SHP77 treated with DMSO at 0.1 percent for 48 hours (cell line): ENCODE data around the gene RGS6.

Experiments used
- DNase-seq: peaks from one replicate; lab custom pipeline; 2025; lab: John Stamatoyannopoulos, UW

RGS6 gene

DNA sequence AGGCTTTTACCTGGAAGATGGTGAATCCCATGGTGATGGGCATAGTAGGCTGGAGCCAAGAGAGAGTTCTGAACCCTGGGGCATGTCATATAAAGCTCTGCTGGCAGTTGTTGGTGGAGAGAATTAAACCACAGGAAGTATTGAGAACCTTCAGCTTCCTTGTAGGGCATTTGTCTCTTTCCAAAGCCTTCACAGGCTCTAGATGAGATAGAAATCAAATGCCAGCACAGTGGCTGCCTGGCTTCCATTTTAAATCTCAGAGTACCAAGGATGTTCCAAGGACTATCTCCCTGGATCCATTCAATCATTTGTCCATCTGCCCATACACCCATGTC lies 592.0 kb downstream of the RGS6 start:
- DNase-seq: no peak

DNA sequence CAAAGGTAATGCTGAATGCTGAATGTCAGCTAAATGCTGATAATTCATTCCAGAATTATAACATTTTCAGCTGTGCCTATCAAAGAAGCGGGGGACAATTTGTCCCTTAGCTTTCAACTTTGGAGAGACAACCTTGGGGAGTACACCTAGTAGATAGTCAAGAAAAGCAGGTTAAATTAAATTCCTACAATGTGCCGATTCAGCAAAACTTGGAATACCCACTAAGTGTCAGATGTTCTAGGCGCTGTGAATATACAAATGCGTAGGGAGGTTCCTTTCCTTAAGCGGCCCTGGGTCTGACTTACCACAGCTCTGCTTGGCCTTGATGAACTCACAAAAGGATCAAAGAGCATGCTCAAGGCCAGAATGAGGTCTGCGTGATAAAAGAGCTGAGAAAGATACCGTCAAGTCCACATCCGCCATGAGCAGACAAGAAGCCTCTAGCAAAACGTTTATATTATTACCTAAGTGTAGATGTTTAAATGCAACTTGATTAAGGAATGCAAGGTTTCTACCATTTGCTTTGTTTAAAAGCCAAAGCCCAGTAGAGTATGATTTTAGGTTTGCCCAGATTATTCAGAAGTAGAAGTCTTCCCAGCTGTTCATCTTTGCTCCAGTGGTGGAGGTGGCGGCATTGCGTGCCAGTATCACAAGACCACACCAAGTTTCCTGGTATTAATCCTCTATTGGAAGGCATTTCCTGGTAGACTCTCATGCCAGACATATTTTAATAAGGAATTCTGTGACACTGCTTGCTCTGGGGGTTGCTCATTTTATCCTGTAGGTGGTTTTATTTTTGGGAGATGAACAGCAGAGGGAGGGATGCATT lies 593.1 kb downstream of the RGS6 start:
- no peak for DNase-seq

DNA sequence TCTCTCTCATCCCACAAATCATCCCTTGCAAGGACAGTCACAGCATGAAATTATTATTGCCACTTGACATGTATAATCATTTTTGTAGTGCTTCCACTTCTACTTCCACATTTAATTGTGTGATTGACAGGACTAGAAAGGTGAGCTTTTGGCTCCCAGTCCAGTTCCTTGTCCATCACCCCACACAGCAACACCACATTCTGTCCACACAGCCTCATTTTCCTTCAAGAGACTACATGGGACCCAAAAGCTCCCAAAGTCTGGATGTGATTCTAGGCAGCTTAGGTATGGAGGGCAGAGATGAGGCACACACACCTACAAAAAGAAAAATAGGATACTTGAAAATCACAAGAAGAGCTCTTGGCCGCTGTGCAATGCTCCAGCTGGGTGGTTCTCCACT lies 595.4 kb downstream of the RGS6 start:
- DNase-seq: no peak

DNA sequence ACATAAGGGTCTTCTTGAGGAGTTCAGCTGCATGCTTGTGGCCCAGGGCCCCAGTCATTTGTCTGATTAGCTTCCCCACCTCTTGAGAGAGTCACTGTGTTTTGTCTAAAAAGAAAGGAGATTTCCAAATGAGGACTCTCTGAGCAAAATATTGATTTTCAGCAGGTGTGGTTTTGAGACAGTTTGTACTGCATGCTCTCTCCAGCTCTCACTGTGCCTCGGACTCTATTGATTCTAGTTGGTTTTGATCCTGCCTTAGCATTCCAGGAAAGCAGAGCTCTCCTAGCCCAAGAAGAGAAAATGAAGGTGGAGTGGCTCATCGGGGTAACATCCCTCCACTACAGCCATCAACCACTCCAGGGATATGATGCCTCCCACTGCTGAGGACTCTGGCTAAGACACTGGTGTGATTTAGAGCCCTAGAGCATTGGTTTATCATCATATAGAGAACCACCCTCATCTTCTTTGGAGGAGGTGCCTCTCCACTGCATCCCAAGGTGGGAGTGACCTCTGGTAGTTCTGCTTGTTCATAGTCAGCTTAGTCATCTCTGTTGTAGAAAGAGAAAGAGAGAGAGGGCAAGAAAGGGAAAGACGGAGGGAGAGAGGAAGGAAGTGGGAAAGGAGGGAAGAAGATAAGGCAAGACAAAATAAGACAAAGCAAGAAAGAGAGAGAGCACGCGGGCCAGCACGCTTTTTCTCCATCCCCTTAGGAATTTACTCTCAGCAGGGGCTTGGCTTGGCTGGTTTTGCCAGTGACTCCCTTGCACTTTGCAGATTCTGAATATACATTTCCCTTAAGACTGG lies 596.0 kb downstream of the RGS6 start:
- no peak for DNase-seq

DNA sequence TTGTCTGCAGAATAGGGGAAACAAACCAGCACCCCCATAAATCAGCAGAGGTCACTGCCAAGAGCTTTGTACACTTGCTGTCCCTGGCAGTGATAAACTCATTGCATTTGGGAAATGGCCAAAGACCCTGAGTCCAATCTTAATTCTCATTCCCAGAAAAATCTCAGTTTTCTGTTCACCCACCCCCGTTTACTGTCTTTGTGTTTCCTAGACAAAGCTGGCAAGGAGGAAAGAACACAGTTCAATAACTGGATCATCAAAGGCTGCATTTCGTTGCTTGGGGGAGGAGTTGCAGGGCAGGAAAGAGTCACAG lies 596.6 kb downstream of the RGS6 start:
- DNase-seq: no peak

DNA sequence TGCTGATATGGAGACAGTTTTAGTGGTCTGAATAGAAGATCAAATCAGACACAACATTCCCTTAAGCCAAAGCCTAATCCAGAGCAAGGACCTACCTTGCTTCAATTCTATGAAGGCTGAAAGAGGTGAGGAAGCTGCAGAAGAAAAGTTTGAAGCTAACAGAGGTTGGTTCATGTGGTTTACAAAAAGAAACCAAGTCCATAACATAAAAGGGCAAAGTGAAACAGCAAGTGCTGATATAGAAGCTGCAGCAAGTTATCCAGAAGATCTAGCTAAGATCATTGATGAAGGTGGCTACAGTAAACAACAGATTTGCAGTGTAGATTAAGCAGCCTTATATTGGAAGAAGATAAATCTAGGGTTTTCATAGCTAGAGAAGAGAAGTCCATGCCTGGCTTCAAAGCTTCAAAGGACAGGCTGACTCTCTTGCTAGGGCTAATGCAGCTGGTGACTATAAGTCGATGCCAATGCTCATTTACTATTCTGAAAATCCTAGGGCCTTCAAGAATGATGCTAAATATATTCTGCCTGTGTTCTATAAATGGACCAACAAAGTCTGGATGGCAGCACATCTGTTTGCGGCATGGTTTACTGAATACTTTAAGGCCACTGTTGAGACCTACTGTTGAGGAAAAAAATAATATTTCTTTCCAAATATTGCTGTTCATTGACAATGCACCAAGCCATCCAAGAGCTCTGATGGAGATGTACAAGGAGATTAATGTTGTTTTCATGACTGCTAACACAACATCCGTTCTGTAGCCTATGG lies 600.6 kb downstream of the RGS6 start:
- DNase-seq: no peak

DNA sequence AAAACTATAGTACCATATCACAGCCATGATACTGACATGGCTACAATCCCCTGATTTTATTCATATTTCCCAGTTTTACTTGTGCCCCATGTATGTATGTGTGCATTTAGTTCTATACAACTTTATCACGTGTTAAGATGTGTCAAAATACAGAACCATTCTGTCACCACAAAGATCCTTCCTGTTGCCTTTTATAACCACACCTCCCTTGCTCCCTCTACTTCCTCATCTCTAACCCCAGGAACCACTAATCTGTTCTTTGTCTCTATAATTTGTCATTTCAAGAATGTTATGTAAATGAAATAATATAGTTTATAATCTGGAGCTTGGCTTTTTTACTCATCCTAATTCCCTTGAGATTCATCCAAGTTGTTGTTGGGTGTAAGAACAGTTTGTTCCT lies 603.3 kb downstream of the RGS6 start:
- no peak for DNase-seq

DNA sequence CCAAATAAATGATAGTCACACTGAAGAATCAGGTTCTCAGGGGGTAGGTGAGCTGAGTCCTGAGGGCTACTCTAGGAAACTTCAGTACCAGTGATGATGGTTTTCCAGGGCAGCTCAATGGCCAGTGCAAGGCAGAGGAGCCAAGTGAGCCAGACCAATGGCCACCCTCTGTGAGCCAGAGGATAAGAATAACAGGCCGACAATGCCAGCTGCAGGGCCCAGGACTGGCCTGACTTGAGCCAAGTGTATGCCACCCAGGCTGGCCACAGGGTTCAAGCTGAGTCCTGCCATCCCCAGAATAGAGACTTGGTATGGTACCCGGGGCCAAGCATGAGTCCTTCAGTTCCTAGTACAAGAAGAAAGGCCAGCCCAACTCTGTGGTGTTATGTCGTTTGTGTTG lies 606.2 kb downstream of the RGS6 start:
- DNase-seq: no peak

DNA sequence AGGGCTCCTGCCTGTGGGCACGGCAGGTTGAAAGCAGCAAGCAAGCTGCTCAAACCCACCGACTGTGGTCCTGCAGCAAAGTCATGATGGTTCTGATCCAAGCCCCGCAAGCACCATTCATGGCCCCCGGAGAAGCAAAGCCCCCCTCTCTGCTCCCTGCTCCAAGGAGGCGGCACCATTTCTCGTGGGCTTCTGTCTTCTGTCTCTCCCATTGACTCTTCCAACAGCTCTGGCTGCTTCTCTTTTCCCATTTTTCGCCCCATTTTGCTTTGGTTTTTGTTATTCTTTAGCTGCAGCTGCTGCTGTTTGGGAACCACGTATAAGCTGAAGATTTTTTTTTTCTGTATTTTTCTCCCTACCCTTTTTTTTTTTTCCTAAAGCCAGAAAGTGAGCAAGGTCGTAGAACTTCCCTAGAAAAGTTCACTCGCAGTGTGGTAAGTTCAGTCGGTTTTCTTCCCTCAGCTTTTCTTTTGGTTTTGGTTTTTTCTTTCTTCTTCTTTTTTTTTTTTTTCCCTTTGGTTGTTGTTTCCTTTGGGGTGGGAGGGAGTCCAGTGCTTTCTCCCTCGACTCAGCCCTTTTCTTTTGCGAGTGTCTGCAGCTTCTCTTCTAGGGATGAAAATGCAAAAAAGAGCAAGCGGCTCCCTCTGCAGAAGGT lies 607.6 kb downstream of the RGS6 start:
- no peak for DNase-seq

DNA sequence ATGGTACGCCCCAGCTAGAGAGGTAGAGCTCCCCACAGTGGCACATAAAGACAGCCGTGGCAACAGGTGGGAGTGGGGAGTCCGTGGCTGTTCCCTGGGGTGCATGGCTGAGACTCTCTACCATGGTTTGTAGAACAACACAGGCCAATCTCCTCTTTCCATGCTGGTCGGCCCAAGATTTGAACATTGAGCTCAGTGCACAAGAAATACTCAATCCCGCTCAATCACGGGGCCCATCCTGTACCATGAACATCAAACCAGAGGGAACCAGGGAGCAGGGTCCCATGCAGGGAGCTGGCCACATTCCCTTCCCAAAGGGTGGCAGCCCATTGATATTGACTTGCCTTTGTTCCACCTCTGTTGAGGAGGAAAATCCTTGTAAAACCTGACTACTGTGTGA lies 608.6 kb downstream of the RGS6 start:
- DNase-seq: no peak

DNA sequence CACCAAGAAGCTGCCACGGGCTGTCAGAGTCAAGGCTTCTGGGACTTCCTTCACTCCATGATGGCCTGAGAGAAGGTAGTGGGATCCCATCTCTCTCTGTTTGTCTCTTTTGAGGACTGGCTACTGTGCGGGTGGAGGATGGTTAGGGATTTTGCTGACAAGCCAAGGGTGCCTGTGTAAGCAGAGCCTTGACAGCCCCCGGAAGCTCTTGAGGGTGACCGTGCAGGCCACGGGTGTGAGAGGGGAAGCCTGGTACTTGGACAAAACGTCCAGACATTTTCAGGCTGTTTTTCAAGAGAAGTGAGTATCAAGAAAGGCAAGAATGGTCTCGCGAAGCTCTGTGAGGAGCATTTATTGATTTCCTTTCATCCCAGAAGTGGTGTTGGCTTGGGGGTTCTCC lies 609.3 kb downstream of the RGS6 start:
- no peak for DNase-seq

DNA sequence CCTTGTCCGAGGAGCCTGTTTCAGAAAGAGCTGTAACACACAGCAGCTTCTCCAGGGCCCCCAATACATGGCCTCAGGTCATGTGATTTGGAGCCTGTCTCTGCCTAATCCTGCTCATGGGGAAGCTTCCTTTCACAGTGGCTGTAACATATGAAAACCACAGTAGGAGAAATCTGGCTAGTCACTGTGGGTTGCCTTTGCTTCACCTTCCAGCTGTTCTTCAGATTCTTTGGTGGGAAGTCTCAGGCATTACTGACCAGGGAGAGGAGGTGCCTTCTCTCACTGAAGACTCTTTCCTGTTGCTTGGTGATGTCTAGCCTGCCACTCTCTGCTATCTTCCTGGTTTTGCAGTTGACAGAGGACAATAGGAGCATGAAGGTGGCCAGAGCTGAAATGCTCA lies 611.1 kb downstream of the RGS6 start:
- no peak for DNase-seq

DNA sequence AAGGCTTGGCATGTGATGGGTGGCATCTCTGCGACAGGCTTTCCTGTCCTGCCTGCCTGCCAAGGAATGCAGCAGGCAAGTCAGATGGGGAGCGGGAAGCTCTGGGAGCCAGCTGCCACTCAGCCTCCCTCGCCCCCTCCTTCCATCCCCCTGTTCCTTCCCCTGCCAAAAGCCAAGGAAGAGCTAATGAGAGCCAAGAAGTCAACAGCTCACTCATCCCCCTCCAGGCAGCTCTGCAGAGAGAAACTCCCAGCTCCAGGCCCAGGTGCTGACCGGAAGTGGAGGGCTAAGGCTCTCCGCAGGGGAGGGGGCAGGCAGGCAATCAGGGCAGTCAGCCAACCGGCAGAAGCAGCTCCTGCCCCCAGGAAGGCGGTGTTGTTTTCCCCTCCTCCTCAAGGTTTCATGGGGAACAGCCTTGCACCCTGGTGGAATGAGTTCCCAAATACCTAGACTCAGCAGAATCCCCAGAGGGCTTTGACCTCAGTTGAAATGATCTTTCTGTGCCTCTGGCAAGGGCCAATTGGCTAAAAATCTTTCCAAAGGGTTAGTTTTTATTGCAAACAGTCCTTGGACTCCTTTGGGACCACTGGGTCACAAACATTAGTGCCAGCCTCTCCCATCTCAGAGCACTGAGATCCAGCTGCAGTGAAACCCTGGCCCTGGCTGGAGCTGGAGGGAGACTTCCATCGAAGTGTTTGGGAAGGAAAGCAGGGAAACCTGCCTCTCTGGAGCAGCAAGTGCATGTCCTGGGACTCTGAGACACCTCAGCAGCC lies 612.6 kb downstream of the RGS6 start:
- no peak for DNase-seq

DNA sequence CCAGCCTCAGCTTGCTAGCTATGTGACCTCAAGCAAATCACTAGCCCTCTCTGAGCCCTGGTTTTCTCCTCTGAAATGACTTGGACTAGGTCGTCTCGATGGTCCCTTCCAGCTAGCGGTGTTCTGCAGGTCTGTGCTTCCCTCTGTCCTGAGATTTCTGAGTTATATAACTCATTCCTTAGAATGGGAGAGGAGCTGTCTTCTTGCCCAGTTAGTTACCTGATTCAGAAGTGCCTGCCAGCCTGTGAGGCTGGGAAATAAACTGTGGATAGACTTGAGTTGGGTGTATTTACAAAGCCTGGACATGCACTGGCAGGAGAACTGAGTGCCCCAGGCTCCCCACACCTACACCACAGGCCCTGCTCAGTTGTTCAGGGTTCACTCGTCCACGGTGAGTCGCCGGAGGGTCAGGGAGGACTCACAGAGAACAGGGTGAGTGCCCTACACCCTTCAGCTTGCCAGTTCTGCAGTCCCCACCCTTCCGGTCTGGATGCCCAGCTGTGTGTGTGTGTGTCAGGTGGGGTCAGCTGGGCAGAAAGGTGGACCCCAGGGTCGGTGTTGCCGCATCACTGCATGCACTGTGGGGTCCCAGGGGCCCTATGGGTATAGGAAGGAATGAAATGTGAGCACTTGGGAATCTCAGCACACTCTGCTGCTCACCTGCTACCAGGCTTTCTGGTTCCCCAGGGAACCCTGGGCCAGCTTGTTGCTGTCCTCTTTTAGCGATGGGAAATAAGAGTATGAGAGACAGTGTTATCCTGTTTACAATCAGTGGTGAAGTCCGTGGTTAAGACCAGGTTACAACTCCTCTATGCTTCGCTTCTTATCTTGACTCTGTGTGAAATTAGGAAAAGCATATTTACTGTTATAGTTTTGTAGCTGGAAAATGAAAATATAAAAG lies 613.4 kb downstream of the RGS6 start:
- DNase-seq: no peak

DNA sequence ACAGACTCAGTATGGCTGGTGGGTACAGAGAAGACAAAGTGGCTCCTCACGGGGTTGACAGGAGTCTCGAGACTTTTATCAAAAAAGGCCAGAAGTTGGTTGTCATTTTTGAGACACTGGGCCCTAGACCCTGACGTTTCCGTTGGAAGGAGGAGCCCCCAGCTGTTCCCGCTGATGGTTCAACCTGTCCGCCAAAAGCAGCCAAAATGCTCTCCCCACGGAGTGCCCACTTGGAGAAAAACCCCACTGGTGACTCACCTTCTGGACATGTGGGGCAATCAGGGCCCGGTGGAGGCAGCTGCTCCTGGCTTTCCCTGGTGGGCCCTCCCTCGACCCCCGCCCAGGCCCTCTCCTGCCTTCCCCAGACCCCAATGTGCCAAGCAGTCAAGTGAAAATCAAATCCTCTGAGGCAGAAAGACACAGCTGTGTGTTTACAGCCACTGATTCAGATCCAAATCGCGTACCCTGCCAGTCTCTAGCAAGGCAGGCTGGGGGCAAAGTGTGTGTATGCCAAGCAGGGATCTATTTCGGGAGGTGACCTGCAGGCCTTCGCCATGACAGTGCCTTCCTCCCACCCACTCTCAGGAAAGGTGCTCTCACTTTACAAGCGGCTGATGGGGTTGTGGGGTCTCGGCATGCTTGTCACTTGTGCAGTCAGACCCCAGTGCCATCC lies 614.3 kb downstream of the RGS6 start:
- no peak for DNase-seq

DNA sequence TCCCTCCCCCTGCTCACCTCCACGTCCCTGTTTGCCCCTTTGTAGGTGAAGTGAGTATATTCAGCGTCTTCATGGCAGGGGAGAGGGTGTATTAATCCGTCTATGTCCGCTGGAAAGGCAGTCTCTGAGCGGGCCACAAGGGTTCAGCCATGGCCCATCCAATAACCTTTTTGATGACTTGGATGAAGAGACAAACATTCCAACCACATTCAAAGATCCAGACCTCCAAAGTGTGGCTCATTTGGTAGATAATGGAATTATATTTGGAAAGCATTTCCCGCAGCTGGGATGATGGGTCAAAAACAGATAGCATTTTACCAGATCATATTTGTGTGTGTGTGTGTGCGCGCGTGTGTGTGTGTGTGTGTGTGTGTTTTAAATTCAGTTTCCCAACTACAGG lies 615.8 kb downstream of the RGS6 start:
- no peak for DNase-seq

DNA sequence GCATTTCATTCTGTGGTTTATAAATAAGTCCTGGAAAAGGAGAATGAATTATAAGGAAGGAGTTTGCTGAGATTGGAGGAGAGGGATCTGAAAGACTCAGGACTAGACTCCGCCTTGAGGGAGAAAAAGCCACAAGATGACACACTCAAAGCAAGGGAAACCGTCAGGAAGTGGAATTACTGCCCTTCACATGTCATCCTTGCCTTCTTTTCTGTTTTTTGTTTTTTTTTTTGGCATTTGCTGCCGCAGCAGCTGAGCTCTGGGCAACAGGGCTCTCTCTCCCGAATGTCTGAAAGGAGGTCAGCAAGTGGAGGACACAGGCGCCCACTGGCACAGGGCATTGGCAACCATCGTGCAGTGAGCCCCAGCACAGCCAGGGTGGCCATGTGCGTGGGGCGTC lies 616.8 kb downstream of the RGS6 start:
- no peak for DNase-seq

DNA sequence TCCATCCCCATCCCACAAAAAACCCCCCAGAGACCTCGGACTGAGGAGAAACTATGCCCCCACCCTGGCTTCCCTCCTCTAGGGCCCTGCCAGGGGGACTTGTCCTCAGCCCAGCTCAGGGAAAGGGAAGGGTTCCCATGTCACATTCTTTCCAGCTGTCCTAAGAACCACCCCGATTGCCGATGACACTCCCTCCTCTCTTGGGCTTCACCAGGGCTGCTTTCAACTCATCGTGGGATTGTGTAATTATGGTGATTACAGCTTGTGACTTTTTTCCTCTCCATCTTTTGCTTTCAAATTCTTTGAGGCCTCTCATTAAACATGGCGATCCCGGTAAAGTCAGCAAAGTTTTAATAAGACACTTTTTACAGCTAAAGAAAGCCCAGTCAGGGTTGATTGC lies 617.6 kb downstream of the RGS6 start:
- no peak for DNase-seq

DNA sequence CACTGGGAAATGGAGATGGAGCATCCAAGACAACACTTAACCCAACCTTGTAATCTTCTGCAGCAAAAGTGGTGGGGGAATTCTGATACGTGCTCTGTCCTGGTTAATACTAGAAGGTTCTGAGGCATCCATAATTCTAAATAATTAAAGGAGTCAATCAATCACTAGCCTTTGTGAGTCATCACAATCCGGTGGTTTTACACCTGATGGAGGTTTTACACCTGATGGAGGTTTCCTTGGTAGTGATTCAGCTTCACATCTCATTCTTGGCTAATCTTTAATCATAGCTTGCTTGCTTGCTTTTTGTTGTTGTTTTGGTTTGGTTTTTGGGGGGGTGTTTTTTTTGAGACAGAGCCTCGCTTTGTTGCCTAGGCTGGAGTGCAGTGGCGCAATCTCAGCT lies 618.3 kb downstream of the RGS6 start:
- no peak for DNase-seq

DNA sequence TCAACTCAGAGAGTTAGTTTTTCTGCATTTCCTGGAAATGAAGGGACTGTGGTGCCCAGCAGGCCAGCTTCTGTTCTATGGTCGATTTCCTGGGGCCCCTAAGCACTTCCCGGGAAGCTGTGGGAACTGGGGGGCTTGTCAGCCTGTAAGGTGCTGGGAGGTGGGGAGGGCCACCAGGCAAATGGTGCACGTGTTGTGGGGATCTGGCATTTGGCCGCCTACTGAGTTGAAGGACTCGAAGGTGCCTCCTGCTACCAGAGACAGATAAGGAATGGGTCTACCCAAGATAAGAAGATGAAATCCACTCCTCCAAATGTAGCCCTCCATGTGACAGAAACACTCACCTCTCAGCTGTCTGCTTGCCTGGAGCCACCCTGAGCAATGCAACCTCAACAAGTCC lies 620.0 kb downstream of the RGS6 start:
- no peak for DNase-seq
